GM19351 (cell line): Measurements from ENCODE around the gene PLCL2.
A peak's percentile ranks its signal among the peaks of the same experiment; 100 is the strongest.
"Not testable (repeated sequence)": the region's sequence is repeated elsewhere in the genome, so short reads cannot be mapped to it uniquely, and the experiment has no call there.

Source experiments
- ATAC-seq: cut with Tn5 transposase; IDR thresholded peaks from one replicate; pipeline ENCODE4 v1.9.1; 2021; ENCODE audit warnings: mild to moderate bottlenecking, moderate library complexity; ENCODE audit not compliant: unreplicated experiment

The PLCL2 gene

DNA sequence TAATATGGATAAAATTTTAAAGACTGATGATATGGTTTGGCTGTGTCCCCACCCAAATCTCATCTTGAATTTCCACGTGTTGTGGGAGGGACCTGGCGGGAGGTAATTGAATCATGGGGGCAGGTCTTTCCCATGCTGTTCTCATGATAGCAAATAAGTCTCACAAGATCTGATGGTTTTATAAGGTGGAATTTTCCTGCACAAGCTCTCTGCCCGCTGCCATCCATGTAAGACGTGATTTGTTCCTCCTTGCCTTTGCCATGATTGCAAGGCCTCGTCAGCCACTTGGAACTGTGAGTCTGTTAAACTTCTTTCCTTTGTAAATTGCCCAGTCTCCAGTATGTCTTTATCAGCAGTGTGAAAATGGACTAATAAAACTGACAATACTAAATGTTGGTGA is 222.0 kb downstream of the PLCL2 start:
- not testable (repeated sequence) for ATAC-seq

GRCh38 chr3:17110660-17111396 is 226.1 kb downstream of the PLCL2 start:
- peak; percentile 58 for ATAC-seq

DNA sequence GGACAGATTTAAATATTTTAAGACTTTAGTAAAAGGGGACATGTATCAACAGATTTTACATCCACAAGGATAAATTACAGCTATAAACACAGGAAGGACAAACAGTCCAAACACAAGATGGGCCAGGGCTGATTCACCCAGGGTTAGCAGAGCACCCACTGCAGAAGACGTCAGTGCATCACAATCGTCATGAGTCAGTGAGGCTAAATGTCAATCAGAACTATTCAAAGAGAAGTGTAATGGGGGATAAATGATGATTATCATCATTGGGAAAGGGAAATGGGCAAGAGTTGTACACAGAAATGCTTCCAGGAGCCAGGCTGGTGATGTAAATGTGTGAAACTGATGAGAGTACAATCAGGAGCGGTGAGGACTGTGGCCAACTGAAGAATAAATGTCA is 226.8 kb downstream of the PLCL2 start:
- no peak for ATAC-seq

GRCh38 chr3:17115186-17115585 is 230.4 kb downstream of the PLCL2 start:
- ATAC-seq = no peak

DNA sequence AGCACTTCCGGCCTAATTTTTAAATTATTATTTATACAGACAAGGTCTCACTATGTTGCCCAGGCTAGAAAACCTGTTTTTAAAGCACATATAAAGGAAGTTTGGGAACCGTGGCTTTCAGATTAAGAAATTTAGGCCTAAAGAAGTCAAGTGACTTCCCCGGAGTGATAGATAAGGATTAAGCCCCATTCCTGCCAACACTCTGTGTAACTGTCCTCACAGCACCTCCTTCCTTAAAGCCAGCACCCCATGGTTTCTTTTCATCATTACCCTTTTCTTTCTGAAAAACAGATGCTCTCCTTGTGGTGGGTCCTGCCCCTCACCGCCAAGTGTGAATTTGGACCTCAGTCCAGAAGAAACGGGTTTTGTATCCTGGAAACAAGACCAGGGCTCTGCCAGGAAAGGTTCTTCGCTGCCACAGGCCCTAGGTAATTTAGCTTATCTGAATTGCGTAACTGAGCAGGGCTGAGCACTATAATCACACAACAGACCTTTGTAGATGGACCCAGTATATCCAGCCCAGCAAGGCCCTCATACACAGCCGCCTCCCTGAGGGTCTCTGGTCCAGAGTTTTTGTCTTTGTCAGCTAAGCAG is 231.3 kb downstream of the PLCL2 start:
- no peak for ATAC-seq

- no peak for ATAC-seq
Measured at GRCh38 chr3:17118771-17119170, 234.0 kb downstream of the PLCL2 start.

- ATAC-seq = no peak
Measured at GRCh38 chr3:17119201-17120072, 234.7 kb downstream of the PLCL2 start.

DNA sequence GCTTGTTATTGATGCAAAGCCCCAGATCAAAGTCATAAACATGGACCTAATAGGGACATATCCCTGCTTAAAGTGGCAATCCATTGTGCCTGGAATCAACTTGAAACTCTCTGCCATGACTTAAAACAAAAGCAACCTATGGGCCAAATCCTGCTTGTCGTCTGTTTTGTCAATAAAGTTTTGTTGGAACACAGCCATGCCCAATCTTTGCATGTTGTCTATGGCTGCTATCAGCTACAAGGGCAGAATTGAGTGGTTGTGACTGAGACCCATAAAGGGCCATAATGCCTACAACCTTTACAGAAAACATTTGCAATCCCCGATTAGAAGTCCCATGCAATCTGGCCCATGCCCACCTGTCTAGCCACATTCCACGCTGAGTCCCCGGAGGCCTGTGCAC is 235.4 kb downstream of the PLCL2 start:
- ATAC-seq = no peak

DNA sequence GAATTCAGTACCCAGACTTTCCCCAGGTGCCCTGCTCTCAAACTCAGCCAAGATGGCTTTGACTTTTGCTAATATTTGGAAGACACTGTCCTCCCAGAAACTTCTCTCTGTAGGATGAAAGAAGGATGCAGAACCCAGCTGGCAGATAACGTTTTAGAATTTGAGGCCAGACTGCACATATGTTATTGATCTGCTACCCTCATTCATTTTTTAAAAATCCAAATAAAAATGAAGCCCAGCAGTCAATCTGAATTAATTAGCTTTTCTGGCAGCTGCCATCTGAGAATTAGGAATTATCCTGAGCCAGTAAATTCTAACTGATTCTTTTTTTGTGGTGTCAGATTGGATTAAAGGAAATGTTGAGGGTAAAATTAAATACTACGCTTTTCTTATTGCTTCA is 236.6 kb downstream of the PLCL2 start:
- ATAC-seq = no peak

DNA sequence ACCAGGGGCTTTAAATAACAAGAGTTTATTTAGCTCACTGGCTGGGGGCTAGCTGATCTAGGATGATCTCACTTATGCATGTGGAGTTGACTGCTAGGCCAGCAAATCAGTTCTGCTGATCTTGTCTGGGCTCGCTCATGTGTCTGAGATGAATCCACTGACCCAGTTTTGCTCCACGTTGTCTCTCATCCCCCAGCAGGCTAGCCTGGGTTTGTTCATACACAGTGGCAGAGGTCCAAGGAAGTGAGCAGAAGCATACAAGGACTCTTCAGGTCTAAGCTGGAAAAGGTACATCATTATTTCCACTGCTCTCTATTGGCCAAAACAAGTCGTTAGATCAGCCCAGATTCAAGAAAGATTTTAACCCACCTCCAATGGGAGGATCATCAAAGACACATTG is 238.0 kb downstream of the PLCL2 start:
- ATAC-seq = no peak

DNA sequence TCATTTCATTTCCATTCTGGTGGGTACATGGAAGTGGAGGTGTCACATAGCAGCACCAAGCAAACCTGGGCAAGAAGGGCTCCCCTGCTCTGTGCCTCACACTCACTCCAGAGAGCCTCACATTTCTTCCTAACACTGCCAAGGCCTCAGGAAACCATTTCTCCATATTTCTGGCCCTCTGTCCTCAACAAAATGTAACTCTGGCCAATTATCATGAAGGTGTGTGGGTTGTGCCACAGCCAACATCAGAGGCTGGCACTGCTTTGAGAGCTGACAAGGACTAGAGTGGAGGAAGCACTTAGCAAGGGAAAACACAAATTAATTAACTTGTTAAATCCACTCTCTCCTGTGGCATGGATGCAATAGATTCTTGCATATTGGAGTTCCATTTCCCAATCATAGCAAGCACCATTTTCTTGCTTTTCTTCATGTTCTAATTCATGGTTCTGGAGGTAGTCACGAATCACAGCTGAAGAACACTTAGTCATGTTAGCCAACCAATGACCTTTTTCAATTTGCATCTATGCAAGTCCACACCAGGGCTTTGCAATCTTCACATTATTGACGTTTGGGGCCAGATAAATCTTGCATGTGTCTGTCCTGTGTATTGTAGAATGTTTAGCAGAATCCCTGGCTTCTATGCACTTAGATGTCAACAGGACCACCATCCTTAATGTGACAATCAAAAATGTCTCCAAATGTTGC is 241.1 kb downstream of the PLCL2 start:
- no peak for ATAC-seq

DNA sequence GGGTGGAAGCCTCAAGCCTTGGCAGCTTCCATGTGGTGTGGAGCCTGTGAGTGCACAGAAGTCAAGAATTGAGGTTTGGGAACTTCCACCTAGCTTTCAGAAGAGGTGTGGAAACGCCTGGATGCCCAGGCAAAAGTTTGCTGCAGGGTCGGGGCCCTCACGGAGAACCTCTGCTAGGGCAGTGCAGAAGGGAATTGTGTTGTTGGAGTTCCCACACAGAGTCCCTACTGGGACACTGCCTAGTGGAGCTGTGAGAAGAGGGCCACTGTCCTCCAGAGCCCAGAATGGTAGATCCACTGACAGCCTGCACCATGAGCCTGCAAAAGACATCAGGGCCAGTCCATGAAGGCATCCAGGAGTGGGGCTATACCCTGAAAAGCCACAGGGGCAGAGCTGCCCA is 243.9 kb downstream of the PLCL2 start:
- not testable (repeated sequence) for ATAC-seq

- ATAC-seq = no peak
Measured at GRCh38 chr3:17129556-17129955, 244.8 kb downstream of the PLCL2 start.

DNA sequence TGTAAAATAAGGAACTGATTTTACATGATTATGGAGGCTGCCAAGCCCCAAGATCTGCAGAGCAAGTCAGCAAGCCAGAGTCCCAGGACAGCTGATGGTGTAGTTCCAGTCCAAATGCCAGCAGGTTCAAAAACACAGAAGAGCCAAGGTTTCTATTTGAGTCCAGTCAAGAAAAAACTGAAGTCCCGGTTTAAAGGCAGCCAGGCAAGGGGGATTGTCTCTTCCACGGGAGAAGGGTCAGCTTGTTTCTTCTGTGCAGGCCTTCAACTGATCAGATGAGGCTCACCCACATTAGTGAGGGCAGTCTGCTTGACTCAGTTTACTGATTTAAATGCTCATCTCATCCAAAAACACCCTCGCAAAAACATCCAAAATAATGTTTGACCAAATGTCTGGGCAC is 246.2 kb downstream of the PLCL2 start:
- no peak for ATAC-seq

- no peak for ATAC-seq
Measured at GRCh38 chr3:17132286-17133115, 247.7 kb downstream of the PLCL2 start.

GRCh38 chr3:17133632-17134545 is 249.1 kb downstream of the PLCL2 start:
- ATAC-seq = no peak

- ATAC-seq = no peak
Measured at GRCh38 chr3:17135696-17136095, 250.9 kb downstream of the PLCL2 start.

DNA sequence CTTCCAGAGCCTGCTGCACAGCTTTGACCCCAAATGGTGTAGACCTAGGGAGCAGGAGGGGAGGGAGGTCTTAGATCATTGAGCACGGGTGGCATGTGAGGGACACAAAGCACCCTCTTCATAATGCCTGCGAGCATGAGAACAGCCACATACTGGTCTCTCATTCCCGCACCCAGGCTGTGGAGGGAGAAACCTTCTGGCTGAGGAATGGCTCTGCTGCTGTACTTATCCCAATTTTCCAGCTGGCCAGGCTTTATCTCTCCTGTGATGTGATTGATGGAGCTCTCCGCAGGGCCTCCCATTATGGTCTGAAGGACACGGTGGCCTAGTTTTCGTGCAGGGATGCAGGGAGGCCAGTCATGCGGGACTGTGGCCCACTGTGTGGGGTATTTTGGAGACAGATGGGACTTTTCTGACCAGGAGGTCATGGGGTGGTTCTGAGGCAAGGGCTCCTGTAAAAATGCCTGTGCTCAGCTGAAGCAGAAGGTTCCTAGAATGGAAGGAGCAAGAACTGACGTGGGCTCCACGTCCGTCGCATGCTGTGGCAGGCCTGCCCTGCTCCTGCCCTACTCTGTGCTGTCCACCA is 251.5 kb downstream of the PLCL2 start:
- no peak for ATAC-seq

DNA sequence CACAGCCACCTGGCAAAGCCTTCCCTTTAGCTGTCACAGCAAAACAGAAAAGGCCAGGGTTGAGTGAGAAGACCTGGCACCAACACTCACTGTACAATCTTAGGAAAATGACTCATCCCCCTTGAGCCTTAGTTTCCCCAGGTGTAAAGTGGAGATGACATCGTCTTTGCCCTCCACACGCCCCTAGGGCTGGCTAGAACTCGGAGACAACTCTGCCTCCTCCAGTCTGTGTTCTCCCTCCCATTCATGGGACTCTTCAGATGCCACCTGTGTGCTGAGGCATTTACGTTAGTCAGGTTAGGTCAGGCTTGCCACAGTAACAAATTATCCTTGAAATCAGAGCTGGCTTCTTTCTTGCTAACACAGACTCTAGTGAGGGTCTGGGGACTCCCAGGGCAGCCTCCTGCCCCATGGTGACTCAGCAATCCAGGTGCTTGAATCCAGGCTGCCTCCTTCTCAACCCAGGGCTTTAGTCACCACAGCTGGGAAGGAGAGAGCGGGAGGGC is 252.6 kb downstream of the PLCL2 start:
- ATAC-seq = no peak
